Middle frontal gyrus (tissue), 1 donor: Measurements from ENCODE around the gene PRKCQ.

Experiments used
- DNase-seq: peaks from one replicate; pipeline ENCODE4 v3.0.0-alpha.2; 2015; ENCODE audit warnings: low spot score; ENCODE audit errors: extremely low spot score

Gene PRKCQ

DNA sequence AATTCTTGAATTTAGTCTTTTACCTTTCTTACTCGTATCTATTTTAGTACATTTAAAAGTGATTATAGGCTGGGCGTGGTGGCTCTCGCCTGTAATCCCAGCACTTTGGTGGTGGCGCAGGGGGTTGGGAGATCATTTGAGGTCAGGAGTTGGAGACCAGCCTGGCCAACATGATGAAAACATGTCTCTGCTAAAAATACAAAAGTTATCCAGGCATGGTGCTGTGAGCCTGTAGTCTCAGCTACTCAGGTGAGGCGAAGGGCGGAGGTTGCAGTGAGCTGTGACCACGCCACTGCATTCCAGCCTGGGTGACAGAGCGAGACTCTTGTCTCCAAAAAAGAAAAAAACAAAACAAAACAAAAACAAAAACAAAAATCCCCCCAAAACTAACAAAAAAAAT lies 12.2 kb downstream of the PRKCQ start:
- DNase-seq = no peak

- no peak for DNase-seq
Measured at GRCh38 chr10:6567203-6567703, 12.8 kb downstream of the PRKCQ start.

GRCh38 chr10:6565588-6565987 lies 14.5 kb downstream of the PRKCQ start:
- DNase-seq = no peak

DNA sequence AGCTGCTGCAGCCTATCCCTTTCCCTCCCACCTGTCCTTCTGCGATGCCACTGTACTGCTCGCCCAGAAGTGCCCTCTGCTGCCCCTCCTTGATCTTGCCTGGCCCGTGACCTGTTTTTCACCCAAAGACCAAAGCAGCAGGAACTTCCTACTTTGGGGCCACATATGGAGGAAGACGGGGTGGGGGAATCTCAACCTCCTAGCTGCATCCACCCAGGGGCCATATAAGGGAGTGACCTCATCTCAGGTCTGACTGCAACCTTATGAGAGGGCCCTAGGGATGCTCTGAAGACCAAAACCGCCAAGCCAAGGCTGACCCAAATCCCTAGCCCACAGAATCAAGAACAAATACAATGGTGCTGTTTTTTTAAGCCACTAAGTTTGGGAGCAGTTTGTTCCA lies 15.7 kb downstream of the PRKCQ start:
- no peak for DNase-seq

DNA sequence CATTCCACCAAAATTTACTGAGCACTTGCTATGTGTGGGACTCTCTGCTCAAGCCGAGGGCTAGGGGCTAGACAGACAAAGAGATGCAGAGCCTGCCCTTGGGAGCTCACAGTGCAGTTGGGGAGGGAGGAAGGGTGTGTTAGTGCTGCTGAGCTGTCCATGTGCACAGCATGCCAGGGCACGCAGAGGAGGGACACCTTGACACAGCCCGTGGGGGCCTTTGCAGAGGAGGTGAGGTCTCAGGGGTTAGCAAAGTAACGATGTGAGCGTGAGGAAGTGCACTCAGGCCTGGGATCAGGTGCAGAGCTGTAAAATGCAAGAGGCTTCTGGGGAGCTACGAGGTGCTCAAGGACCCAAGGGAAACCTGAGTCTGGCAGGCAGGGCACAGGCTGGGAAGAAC lies 16.3 kb downstream of the PRKCQ start:
- DNase-seq = no peak

GRCh38 chr10:6563075-6563474 lies 17.0 kb downstream of the PRKCQ start:
- no peak for DNase-seq

- DNase-seq = no peak
Measured at GRCh38 chr10:6562221-6562620, 17.9 kb downstream of the PRKCQ start.

DNA sequence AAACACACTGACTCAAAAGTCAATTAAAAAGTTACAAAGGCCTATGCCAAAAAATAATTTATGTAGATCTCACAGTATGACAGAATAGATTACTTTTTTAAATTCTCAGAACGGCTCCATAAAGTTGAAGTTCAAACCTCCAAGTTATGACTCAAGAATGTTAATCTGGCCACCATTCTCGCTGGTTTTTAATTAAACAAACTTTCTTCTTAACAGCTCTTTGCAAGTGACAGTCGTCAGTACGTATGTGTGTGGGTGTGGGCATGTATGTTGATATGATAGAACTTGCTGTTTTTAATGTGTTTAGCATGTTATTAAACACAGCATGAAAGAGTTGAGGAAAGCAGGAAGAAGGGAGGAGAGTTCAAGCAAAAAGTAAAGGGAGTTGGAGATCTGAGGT lies 18.5 kb downstream of the PRKCQ start:
- DNase-seq = no peak

DNA sequence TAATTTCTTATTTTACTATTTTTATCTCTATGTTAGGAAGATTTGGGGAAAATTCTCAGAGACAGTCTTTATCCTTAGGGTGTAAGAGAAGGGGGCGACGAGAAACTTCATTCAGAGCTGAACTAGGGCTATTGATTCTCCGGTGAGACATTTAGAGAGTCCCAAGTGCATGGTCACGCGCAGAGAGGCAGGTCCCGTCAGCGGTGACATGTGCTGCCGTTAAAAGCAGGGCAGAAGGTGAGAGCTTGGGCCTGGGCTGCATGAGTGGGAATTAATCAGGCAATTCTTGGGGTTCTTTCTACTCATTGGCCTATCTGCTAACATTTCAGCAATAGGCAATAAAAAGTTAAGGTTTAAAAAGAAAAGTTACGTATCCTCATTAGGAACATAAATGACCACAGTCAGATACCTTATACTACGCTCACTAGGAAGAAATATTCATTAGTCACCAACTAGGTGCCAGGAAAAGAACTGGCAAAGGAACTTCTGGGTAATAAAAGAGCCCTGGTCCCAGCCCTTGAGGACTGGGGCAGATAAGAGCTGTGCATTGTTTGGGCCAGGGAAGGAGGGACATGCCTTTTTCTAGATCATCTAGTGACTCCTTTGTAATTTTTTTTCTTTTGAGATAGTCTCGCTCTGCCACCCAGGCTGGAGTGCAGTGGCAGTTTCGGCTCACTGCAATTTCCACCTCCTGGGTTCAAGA lies 21.2 kb downstream of the PRKCQ start:
- no peak for DNase-seq

GRCh38 chr10:6558272-6558671 lies 21.8 kb downstream of the PRKCQ start:
- no peak for DNase-seq

GRCh38 chr10:6553937-6554336 lies 26.1 kb downstream of the PRKCQ start:
- DNase-seq = no peak

DNA sequence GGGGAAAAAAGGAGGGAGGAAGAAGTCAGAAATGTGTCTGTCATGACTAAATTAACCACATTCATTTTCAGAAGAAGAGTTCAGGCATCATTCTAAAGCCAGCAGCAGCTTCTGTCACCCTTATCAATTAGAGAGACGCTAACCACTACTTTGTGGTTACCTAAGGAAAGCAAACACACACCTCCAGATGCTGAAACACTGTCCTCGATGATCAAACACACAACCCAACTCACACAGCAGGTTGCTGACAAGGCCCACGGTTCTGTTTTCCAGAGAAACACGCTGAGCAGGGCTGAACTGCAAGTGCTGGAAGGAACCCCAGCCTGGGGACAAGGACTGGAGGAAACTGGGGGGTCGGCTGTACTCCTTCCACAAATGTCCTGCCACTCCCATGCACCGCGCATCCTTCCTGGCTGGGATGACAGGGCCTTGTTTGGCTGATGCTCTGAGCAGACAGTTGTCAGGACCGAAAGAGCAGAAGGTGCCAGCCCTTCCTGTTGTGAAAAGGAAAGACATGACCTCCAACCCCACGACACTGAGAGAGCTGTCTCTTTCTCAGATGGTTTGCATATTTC lies 36.6 kb downstream of the PRKCQ start:
- no peak for DNase-seq

GRCh38 chr10:6542999-6543430 lies 37.1 kb downstream of the PRKCQ start:
- DNase-seq = no peak

DNA sequence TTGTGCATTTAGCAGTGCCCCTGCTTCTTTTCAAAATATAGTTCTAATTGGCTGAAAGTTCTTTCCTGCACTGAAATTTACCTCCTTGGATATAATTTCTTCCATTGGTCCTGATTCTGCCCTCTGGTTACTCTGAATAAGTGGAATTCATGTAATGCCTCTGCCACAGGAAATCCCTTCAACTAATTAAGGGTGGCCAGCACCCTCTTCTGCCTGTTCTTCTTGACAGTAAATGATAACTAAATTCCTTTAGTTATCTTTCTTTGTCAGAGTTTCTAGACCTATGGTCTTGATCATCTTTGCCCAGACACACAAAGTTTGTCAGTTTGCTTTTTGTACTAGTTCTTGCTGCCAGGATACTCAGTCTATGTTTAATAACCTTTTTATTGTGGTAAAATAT lies 40.2 kb downstream of the PRKCQ start:
- DNase-seq = no peak

GRCh38 chr10:6537770-6538169 lies 42.3 kb downstream of the PRKCQ start:
- DNase-seq = no peak

DNA sequence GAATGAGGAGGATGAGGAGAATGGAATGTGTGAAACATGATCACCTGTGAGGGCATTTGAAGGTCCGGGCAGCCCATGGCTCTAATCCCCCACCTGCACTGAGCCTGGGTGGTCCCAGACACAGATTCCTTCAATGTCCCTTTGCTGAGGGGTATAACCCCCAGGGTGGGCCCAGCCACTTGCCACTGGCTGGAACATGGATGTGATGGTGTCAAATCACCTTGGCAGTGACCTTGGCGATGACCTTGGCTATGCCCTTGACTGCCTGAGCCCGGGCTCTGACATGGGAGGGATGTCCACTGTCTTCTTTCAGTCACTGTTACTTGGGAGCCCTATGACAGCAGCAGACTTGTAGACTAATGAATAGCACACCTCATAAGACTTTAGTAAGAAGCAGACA lies 44.0 kb downstream of the PRKCQ start:
- DNase-seq = no peak

DNA sequence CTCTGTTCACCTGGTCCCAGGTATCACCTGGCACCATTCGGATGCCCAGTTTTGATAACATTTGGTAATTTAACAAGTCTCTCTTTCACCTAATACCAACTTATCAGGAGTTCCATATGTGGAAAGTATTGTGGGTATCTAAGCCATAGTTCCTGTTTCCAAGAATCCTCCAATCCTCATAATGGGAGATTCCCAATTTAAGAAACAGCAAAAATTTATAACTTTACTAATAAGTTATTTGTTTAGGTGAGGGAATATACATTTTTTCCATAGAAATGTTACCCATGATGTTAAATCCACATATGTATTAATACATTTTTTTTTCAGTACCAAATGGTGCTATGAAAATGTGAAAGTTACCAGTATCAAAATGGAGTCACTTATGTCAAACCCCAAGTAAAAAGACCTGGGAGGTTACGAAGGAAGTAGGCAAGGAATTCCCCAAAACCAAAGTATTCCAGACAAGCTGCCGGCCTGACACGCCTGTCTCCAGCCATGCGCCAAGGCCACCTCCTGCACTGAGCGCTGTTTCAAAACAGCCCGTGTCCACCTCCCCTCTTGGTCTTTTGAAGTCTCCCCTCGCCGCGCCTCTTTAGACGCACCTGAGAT lies 44.8 kb downstream of the PRKCQ start:
- no peak for DNase-seq

DNA sequence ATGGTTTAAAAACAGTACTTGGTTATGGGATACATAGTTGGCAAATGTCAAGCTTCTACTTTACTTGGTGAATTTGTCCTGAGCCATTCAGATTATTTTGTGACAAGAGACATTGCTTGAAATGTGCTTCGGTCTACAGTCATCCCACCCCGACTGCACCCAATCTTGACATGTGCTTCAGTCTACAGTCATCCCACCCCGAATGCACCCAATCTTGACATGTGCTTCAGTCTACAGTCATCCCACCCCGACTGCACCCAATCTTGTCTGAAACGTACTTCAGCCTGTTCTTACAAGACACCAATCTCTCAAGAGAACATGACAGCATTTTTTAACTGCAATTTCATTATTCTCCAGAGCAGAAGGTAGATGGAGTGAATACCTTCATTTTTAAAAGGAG lies 47.8 kb downstream of the PRKCQ start:
- no peak for DNase-seq

DNA sequence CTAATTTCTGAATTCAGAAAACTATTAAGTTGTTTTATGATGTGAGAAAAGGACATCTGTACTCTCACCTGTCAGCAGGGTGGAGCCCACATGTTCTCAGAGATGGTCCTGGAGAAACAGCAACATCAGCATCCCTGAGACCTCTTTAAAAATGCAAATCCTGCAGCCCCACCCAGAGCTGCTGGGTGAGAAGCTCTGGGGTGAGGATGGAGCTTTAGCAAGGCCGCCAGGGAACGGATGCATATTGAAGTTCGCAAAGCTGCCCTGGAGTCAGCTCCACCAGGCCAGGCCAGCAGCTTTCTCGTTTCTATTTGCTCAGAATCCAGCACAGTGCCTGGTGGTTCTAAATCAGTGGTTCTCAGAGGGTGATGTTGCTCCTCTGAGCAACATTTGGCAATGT lies 49.1 kb downstream of the PRKCQ start:
- DNase-seq = no peak

DNA sequence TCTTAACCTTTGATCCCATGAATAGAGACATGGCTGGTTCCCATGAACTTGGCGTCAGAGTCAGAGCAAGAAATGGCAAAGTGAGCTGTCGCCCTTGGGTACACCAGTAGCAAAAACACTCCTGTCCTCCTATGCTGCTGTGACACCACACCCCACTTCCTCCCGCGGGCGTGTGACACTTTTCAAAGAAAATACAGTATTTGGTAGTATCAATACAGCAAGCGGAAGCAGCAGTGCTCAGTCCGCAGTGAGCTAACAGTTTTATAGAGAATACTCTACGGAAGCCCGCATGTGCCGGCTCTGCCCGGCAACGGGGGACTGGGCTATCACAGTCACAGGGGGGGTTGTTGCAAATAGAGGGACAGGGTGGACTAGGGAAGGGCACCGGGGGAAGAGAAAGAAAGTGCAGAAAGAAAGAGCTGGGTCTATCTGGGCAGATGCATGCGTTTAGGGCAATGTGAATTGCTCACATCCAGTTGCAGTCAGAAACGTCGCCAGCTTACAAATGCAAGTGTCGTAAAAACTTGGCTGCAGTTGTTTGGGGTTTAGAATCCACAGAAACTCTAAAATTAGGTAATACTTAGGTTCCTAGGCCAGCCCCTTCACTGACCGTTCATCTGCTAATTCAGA lies 49.8 kb downstream of the PRKCQ start:
- DNase-seq = no peak

- DNase-seq = no peak
Measured at GRCh38 chr10:6528198-6528950, 51.7 kb downstream of the PRKCQ start.
